ENCODE data around the gene MAB21L2. TPM values are rescaled to one million over a fixed set of nuclear protein-coding genes. Genes with fewer than 3 reads are reported as not detected.
"Not testable (repeated sequence)": the region's sequence is repeated elsewhere in the genome, so short reads cannot be mapped to it uniquely, and the experiment has no call there.

MAB21L2 gene
- total RNA-seq, 4 donors from 2014 or later: 3.2 to 20.4 (median 7.3) TPM

GRCh38 chr4:150540959-150541360, 41.0 kb upstream of the MAB21L2 start:
- H3K4me1 ChIP-seq: no peaks in the 10 kb centered on the region
- H3K9me3 ChIP-seq: no peaks in the 10 kb centered on the region
- no peak overlapping the region for H3K27ac ChIP-seq
- H3K27me3 ChIP-seq: no peaks in the 10 kb centered on the region
- WGBS, 2 donors: 87 to 94% methylated on average over 3 of the region's 3 CpGs
- DNase-seq: no peak
- intact Hi-C loops (cut with DNase I): no loop called here
- no peaks in the 10 kb centered on the region for H3K36me3 ChIP-seq
- no peak overlapping the region for H3K4me3 ChIP-seq (replicated peaks in 1 of 3)
- no peak for TF ChIP-seq CTCF (IDR thresholded peaks at IDR 0.05)
- TF ChIP-seq POLR2A (IDR thresholded peaks at IDR 0.05): no peak

GRCh38 chr4:150541681-150542080, 40.3 kb upstream of the MAB21L2 start:
- H3K4me1 ChIP-seq: no peaks in the 10 kb centered on the region
- no peak for DNase-seq
- no peaks in the 10 kb centered on the region for H3K9me3 ChIP-seq
- H3K36me3 ChIP-seq: no peaks in the 10 kb centered on the region
- no peaks in the 10 kb centered on the region for H3K27me3 ChIP-seq
- TF ChIP-seq CTCF (IDR thresholded peaks at IDR 0.05) (no peak), POLR2A (IDR thresholded peaks at IDR 0.05) (no peak)
- no peak overlapping the region for H3K4me3 ChIP-seq (replicated peaks in 1 of 3)
- intact Hi-C loops (cut with DNase I): no loop called here
- WGBS, 2 donors: 92 to 95% methylated on average over 3 of the region's 3 CpGs
- H3K27ac ChIP-seq: no peak overlapping the region

GRCh38 chr4:150543042-150543441, 38.9 kb upstream of the MAB21L2 start:
- TF ChIP-seq CTCF (IDR thresholded peaks at IDR 0.05): no peak
- no peak for TF ChIP-seq POLR2A (IDR thresholded peaks at IDR 0.05)
- Histone ChIP-seq H3K27me3 (no peaks in the 10 kb centered on the region), H3K9me3 (no peaks in the 10 kb centered on the region), H3K4me1 (no peaks in the 10 kb centered on the region), H3K27ac (no peak overlapping the region), H3K36me3 (no peaks in the 10 kb centered on the region), H3K4me3 (replicated peaks in 1 of 3) (no peak overlapping the region)
- no peak for DNase-seq
- intact Hi-C loops (cut with DNase I): no loop called here
- WGBS, 2 donors: 79 to 80% methylated on average over 1 of the region's 1 CpG

GRCh38 chr4:150546286-150546685, 35.7 kb upstream of the MAB21L2 start:
- no peaks in the 10 kb centered on the region for H3K27me3 ChIP-seq
- no peak for DNase-seq
- TF ChIP-seq CTCF (IDR thresholded peaks at IDR 0.05) (no peak), POLR2A (IDR thresholded peaks at IDR 0.05) (no peak)
- H3K9me3 ChIP-seq: no peaks in the 10 kb centered on the region
- no peaks in the 10 kb centered on the region for H3K4me1 ChIP-seq
- intact Hi-C loops (cut with DNase I): no loop called here
- no peak overlapping the region for H3K27ac ChIP-seq
- H3K4me3 ChIP-seq (replicated peaks in 1 of 3): no peak overlapping the region
- no peaks in the 10 kb centered on the region for H3K36me3 ChIP-seq
- 89 to 94% methylated on average over 2 of the region's 2 CpGs for WGBS, 2 donors

- TF ChIP-seq POLR2A (IDR thresholded peaks at IDR 0.05) (no peak), CTCF (IDR thresholded peaks at IDR 0.05) (no peak)
- Histone ChIP-seq H3K4me1 (no peaks in the 10 kb centered on the region), H3K4me3 (replicated peaks in 1 of 3) (no peak overlapping the region), H3K9me3 (no peaks in the 10 kb centered on the region), H3K27me3 (no peaks in the 10 kb centered on the region), H3K36me3 (no peaks in the 10 kb centered on the region), H3K27ac (no peak overlapping the region)
- no peak for DNase-seq
- intact Hi-C loops (cut with DNase I): no loop called here
- WGBS, 2 donors: 84% methylated on average over 4 of the region's 4 CpGs
Observed at GRCh38 chr4:150547154-150547838, 34.7 kb upstream of the MAB21L2 start.

- H3K36me3 ChIP-seq; H3K4me3 ChIP-seq (replicated peaks in 1 of 3); H3K4me1 ChIP-seq; H3K27ac ChIP-seq; DNase-seq; H3K9me3 ChIP-seq; H3K27me3 ChIP-seq; intact Hi-C loops (cut with DNase I): not testable (repeated sequence)
- 97% methylated on average over 3 of the region's 3 CpGs for WGBS, 2 donors
Observed at GRCh38 chr4:150557811-150558210, 24.1 kb upstream of the MAB21L2 start.
